ENCODE data around the gene GFY. TPM values are rescaled to one million over a fixed set of nuclear protein-coding genes. Genes with fewer than 3 reads are reported as not detected.

Gene GFY
- total RNA-seq (2013) = not detected
- not detected for polyA plus RNA-seq
- not detected in 2 replicates for polyA minus RNA-seq
- total RNA-seq = 0 to 0.37 (median 0) reads per million in 11 experiments

GRCh38 chr19:49425178-49425577 lies at the start of gene GFY:
TSS of gene GFY (plus strand) at chr19:49425388. CDS start at chr19:49426431, 1,043 bp downstream.
- Histone ChIP-seq H3K4me2 (replicated peaks; ENCODE audit: extremely low read depth, low read length, poor library complexity, severe bottlenecking) (no peak within 1 kb of the TSS), H3K36me3 (replicated peaks in 1 of 2; ENCODE audit: control insufficient read depth in 1 of 2, insufficient read depth in 2 of 2, low read length in 2 of 2) (no peaks in the 10 kb centered on the region), H3K4me1 (ENCODE audit: control insufficient read depth in 1 of 2, insufficient read depth in 2 of 2, low read length in 2 of 2) (peaks cover 13 to 27% of the 10 kb centered on the region in 2 donors), H3K9me3 (replicated peaks in 1 of 2; ENCODE audit: control insufficient read depth in 1 of 2, insufficient read depth in 1 of 2, low read length in 2 of 2) (peaks cover 0 to 48% of the 10 kb centered on the region in 2 donors), H3K9ac (ENCODE audit: insufficient read depth, low read length, poor library complexity, severe bottlenecking) (no peak within 1 kb of the TSS), H3K27ac (ENCODE audit: low read depth in 1 of 2, low read length in 2 of 2) (no peak within 1 kb of the TSS), H3K79me2 (ENCODE audit: insufficient read depth, low read length) (no peaks in the 10 kb centered on the region), H3K4me3 (replicated peaks in 1 of 3; ENCODE audit: low read depth in 2 of 3, low read length in 3 of 3) (no peak within 1 kb of the TSS), H4K20me1 (ENCODE audit: insufficient read depth, low read length) (no peaks in the 10 kb centered on the region), H3K27me3 (ENCODE audit: control insufficient read depth in 2 of 2, insufficient read depth in 2 of 2, low read length in 2 of 2) (peaks cover 81 to 99% of the 10 kb centered on the region in 2 donors), H2AFZ (ENCODE audit: insufficient read depth, low read depth, low read length, poor library complexity, severe bottlenecking) (no peak within 1 kb of the TSS)
- DNase-seq = no peak
- intact Hi-C loops (cut with micrococcal nuclease) = loop anchor here in 1 of 2 donors (10.0 kb wide), 1 partner anchor 50 kb away; no protein-coding TSS in a partner anchor
- H3K27me3 Mint-ChIP-seq (ENCODE audit: low read depth in 3 of 3) = peaks cover 97 to 100% (median 97%) of the 10 kb centered on the region in 3 donors
- H3K4me3 Mint-ChIP-seq = peak within 1 kb of the TSS in 1 of 2 donors; percentile 88
- 70% methylated on average over 7 of the region's 7 CpGs for WGBS (ENCODE audit: insufficient coverage)
- peaks cover 0 to 27% of the 10 kb centered on the region in 2 donors for H3K36me3 Mint-ChIP-seq
- H3K9me3 Mint-ChIP-seq = peaks cover 0 to 38% (median 19%) of the 10 kb centered on the region in 7 donors
- H3K27ac Mint-ChIP-seq = peak within 1 kb of the TSS in 1 of 7 donors; percentile 13
- no peak for TF ChIP-seq CTCF (IDR thresholded peaks at IDR 0.05)
- peaks cover 42% of the 10 kb centered on the region for H3K4me1 Mint-ChIP-seq

- Histone ChIP-seq H3K27me3 (ENCODE audit: control insufficient read depth in 2 of 2, insufficient read depth in 2 of 2, low read length in 2 of 2) (peaks cover 0 to 3% of the 10 kb centered on the region in 2 donors), H3K79me2 (ENCODE audit: insufficient read depth, low read length) (no peaks in the 10 kb centered on the region), H3K36me3 (replicated peaks in 1 of 2; ENCODE audit: control insufficient read depth in 1 of 2, insufficient read depth in 2 of 2, low read length in 2 of 2) (no peaks in the 10 kb centered on the region), H3K4me3 (replicated peaks in 1 of 3; ENCODE audit: low read depth in 2 of 3, low read length in 3 of 3) (no peak overlapping the region), H4K20me1 (ENCODE audit: insufficient read depth, low read length) (no peaks in the 10 kb centered on the region), H2AFZ (ENCODE audit: insufficient read depth, low read depth, low read length, poor library complexity, severe bottlenecking) (no peak overlapping the region), H3K27ac (ENCODE audit: low read depth in 1 of 2, low read length in 2 of 2) (no peak overlapping the region), H3K4me1 (ENCODE audit: control insufficient read depth in 1 of 2, insufficient read depth in 2 of 2, low read length in 2 of 2) (no peaks in the 10 kb centered on the region), H3K9me3 (replicated peaks in 1 of 2; ENCODE audit: control insufficient read depth in 1 of 2, insufficient read depth in 1 of 2, low read length in 2 of 2) (peaks cover 0 to 8% of the 10 kb centered on the region in 2 donors), H3K4me2 (replicated peaks; ENCODE audit: extremely low read depth, low read length, poor library complexity, severe bottlenecking) (no peak overlapping the region), H3K9ac (ENCODE audit: insufficient read depth, low read length, poor library complexity, severe bottlenecking) (no peak overlapping the region)
- H3K27me3 Mint-ChIP-seq (ENCODE audit: low read depth in 3 of 3) = peaks cover 9 to 12% (median 10%) of the 10 kb centered on the region in 3 donors
- no peaks in the 10 kb centered on the region for H3K36me3 Mint-ChIP-seq
- 90% methylated on average over 2 of the region's 3 CpGs for WGBS (ENCODE audit: insufficient coverage)
- peaks cover 3 to 17% (median 10%) of the 10 kb centered on the region in 7 donors for H3K9me3 Mint-ChIP-seq
- no peaks in the 10 kb centered on the region for H3K4me1 Mint-ChIP-seq
- intact Hi-C loops (cut with micrococcal nuclease) = loop anchor here in 1 of 2 donors (10.0 kb wide), 1 partner anchor 46 kb away; the partner anchor contains the start of genes GFY and PTH2
- no peak for TF ChIP-seq CTCF (IDR thresholded peaks at IDR 0.05)
- no peak for DNase-seq
- H3K27ac Mint-ChIP-seq = no peak overlapping the region
- no peak overlapping the region for H3K4me3 Mint-ChIP-seq
These were observed 46.7 kb upstream of the GFY start for GRCh38 chr19:49378512-49378911.

Measured in CD14-positive monocyte (primary cell).